Measurements from ENCODE around the gene DENND1A.

DENND1A gene

DNA sequence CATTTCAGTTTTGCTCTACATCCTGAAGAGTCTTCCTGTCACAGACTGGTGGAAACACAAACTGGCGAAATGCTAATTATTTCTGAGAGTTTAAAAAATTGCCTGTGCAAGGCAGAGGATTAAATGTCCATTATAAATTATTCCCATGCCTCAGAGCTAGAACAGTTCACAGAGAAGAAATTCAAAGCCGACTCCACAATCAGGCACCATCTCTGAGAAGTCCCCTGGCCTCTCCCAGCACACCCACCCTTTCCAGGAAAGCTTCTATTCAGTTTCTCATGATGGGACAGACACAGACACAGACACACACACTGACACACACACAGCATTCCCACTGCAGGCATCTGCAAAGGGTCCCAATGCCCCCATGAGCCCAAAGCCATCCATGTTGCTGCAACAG lies 253.1 kb downstream of the DENND1A start:
- TF ChIP-seq, protein P1, sequence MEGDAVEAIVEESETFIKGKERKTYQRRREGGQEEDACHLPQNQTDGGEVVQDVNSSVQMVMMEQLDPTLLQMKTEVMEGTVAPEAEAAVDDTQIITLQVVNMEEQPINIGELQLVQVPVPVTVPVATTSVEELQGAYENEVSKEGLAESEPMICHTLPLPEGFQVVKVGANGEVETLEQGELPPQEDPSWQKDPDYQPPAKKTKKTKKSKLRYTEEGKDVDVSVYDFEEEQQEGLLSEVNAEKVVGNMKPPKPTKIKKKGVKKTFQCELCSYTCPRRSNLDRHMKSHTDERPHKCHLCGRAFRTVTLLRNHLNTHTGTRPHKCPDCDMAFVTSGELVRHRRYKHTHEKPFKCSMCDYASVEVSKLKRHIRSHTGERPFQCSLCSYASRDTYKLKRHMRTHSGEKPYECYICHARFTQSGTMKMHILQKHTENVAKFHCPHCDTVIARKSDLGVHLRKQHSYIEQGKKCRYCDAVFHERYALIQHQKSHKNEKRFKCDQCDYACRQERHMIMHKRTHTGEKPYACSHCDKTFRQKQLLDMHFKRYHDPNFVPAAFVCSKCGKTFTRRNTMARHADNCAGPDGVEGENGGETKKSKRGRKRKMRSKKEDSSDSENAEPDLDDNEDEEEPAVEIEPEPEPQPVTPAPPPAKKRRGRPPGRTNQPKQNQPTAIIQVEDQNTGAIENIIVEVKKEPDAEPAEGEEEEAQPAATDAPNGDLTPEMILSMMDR (IDR thresholded peaks at IDR 0.05; ENCODE audit: insufficient read depth, low read depth, low read length, missing control alignments) = no peak
- DNase-seq (ENCODE audit: low read depth) = no peak
- no peak overlapping the region for H3K4me3 ChIP-seq (ENCODE audit: low read length)

DNA sequence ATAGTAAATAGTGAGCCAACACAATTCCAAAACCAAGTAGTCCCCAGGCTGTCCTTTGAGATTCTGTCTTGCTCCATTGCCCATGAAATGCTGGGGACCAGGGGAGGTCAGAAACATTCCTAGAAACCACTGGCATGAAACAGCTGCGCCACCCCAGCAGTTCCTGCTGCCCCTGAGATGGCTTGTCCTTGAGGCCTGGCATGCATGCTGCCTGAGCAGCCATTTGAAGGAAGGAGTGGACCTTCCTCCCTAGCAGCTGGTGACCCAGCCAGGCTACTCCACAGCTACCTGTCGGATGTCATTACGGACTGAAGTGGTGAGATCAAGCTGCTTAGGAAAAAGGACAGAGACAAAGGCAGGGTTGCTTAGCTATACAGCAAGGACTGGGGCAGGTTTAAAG lies 260.6 kb downstream of the DENND1A start:
- TF ChIP-seq, protein P1 (IDR thresholded peaks at IDR 0.05; ENCODE audit: insufficient read depth, low read depth, low read length, missing control alignments) = no peak
- H3K4me3 ChIP-seq (ENCODE audit: low read length) = no peak overlapping the region
- no peak for DNase-seq (ENCODE audit: low read depth)

DNA sequence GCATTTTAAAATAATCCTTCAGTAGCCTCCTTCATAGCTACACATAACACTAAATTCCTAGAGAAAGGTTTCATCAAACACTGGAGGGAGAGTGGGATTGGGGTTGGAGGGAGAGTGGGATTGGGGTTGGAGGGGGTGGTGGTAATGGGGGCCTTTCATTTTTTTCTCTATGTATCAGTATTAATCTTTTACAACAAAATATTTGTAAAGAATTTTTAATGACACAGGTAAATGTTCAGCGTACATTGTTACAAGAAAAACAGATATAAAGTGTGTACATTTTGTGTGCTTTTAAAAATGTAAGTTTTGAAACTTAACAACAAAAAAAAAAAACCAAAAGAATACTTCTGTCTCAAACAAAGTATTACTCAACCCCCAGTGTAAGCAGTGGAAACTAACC lies 266.4 kb downstream of the DENND1A start:
- TF ChIP-seq, protein P1 (IDR thresholded peaks at IDR 0.05; ENCODE audit: insufficient read depth, low read depth, low read length, missing control alignments) = no peak
- no peak for DNase-seq (ENCODE audit: low read depth)
- no peak overlapping the region for H3K4me3 ChIP-seq (ENCODE audit: low read length)

DNA sequence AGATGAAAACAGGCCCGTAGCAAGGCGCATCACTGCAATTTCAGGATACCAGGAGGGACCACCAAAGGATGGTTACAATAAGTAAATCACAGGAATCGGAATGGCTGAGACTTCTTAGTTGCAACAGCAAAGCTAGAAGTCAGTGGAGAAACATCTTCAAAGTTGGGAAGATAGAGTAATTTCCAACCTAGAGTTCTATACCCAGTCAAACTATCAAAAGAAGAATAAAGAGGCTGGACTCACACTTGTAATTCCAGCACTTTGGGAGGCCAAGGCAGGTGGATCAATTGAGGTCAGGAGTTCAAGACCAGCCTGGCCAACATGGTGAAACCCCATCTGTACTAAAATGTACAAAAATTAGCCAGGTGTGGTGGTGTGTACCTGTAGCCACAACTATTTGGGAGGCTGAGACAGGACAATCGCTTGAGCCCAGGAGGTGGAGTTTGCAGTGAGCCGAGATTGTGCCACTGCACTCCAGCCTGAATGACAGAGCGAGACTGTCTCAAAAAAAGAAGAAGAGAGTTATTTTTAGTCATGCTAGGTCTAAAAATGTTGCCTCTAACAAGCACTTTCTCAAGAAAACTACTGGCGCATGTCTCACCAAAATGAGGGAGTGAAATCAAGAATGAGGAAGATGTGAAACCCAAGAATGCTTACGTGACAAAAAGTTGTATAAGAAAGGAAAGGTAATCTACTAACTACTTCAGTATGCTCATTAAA lies 267.7 kb downstream of the DENND1A start:
- TF ChIP-seq, protein P1 (IDR thresholded peaks at IDR 0.05; ENCODE audit: insufficient read depth, low read depth, low read length, missing control alignments) = no peak
- no peak for DNase-seq (ENCODE audit: low read depth)
- no peak overlapping the region for H3K4me3 ChIP-seq (ENCODE audit: low read length)

GRCh38 chr9:123660691-123661466 lies 269.0 kb downstream of the DENND1A start:
- TF ChIP-seq, protein P1 (IDR thresholded peaks at IDR 0.05; ENCODE audit: insufficient read depth, low read depth, low read length, missing control alignments) = no peak
- no peak for DNase-seq (ENCODE audit: low read depth)
- H3K4me3 ChIP-seq (ENCODE audit: low read length) = no peak overlapping the region

- no peak for DNase-seq (ENCODE audit: low read depth)
- TF ChIP-seq, protein P1 (IDR thresholded peaks at IDR 0.05; ENCODE audit: insufficient read depth, low read depth, low read length, missing control alignments) = no peak
- H3K4me3 ChIP-seq (ENCODE audit: low read length) = no peak overlapping the region
Measured at GRCh38 chr9:123659358-123659757, 270.6 kb downstream of the DENND1A start.
